BLaER1 (cell line): ENCODE results near the gene CEP164.

Source experiments
- H3K27ac ChIP-seq: shearing (Covaris generic); formaldehyde crosslinking; 2 replicates; pipeline ENCODE4 v1.8.1; 2022
- H3K27me3 ChIP-seq: shearing (Covaris generic); formaldehyde crosslinking; 2 replicates; pipeline ENCODE4 v1.8.1; 2022
- H3K36me3 ChIP-seq: shearing (Covaris generic); formaldehyde crosslinking; 2 replicates; pipeline ENCODE4 v1.8.1; 2022
- H3K4me1 ChIP-seq: shearing (Covaris generic); formaldehyde crosslinking; 2 replicates; pipeline ENCODE4 v1.8.1; 2022
- H3K4me2 ChIP-seq: shearing (Covaris generic); formaldehyde crosslinking; 2 replicates; pipeline ENCODE4 v1.8.1; 2022
- H3K4me3 ChIP-seq: shearing (Covaris generic); formaldehyde crosslinking; 2 replicates; pipeline ENCODE4 v1.8.1; 2022
- H3K9ac ChIP-seq: shearing (Covaris generic); formaldehyde crosslinking; 2 replicates; pipeline ENCODE4 v1.8.1; 2022
- H3K9me3 ChIP-seq: shearing (Covaris generic); formaldehyde crosslinking; 2 replicates; pipeline ENCODE4 v1.8.1; 2022
- H4K20me1 ChIP-seq: shearing (Covaris generic); formaldehyde crosslinking; 2 replicates; pipeline ENCODE4 v1.8.1; 2022
- Cebpa-rat ChIP-seq: shearing (Covaris generic); IDR thresholded peaks from 2 replicates; pipeline ENCODE4 v1.8.1; 2022

Gene CEP164

GRCh38 chr11:117303646-117304315 lies 23.9 kb upstream of the CEP164 start:
- Histone ChIP-seq H3K27ac (no peak overlapping the region), H3K36me3 (no peaks in the 10 kb centered on the region), H3K4me2 (peak overlapping the region; percentile 54; the same call in 1 of the 2 replicates)

GRCh38 chr11:117305145-117305544 lies 22.5 kb upstream of the CEP164 start:
- no peak for TF ChIP-seq Cebpa-rat
- no peak overlapping the region for H3K9ac ChIP-seq
- no peak overlapping the region for H3K27ac ChIP-seq
- no peaks in the 10 kb centered on the region for H3K27me3 ChIP-seq
- no peaks in the 10 kb centered on the region for H3K9me3 ChIP-seq
- no peak overlapping the region for H3K4me2 ChIP-seq
- H4K20me1 ChIP-seq = no peaks in the 10 kb centered on the region
- H3K36me3 ChIP-seq = no peaks in the 10 kb centered on the region
- H3K4me1 ChIP-seq = peaks cover 10% of the 10 kb centered on the region
- no peak overlapping the region for H3K4me3 ChIP-seq

More at GRCh38 chr11:117303646-117304315, 23.9 kb upstream of the CEP164 start:
- Histone ChIP-seq H3K9ac (no peak overlapping the region), H3K9me3 (no peaks in the 10 kb centered on the region), H3K4me1 (peaks cover 10% of the 10 kb centered on the region), H4K20me1 (no peaks in the 10 kb centered on the region), H3K27me3 (no peaks in the 10 kb centered on the region), H3K4me3 (no peak overlapping the region)
- TF ChIP-seq Cebpa-rat = no peak

GRCh38 chr11:117309310-117309709 lies 18.3 kb upstream of the CEP164 start:
- no peak for TF ChIP-seq Cebpa-rat
- Histone ChIP-seq H3K27me3 (peaks cover 6% of the 10 kb centered on the region; the same call in 1 of the 2 replicates), H3K36me3 (no peaks in the 10 kb centered on the region), H3K9ac (no peak overlapping the region), H3K27ac (no peak overlapping the region), H3K4me3 (no peak overlapping the region), H3K9me3 (no peaks in the 10 kb centered on the region), H3K4me2 (no peak overlapping the region), H3K4me1 (no peaks in the 10 kb centered on the region), H4K20me1 (no peaks in the 10 kb centered on the region)

DNA sequence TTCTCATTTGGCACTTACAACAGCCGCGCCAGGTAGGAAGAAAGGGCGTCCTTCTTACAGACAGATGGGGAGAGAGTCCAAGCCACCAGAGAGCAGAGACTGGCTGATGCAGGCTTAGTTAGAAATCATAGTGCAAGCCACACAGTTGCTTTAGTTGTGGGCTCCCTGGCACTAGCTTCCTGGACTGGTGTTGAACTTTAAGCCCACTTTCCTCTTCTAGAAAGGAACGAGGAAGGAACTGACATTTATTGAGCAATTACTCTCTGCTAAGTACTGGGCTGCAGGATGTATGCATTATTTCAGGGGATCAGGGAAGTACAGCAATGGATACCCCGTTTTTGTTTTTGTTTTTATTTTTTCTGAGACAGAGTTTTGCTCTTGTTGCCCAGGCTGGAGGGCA lies 14.6 kb upstream of the CEP164 start:
- Histone ChIP-seq H4K20me1 (no peaks in the 10 kb centered on the region), H3K9ac (no peak overlapping the region), H3K27me3 (peaks cover 41% of the 10 kb centered on the region), H3K4me1 (peaks cover 10% of the 10 kb centered on the region), H3K36me3 (no peaks in the 10 kb centered on the region), H3K27ac (no peak overlapping the region), H3K9me3 (no peaks in the 10 kb centered on the region), H3K4me3 (no peak overlapping the region), H3K4me2 (no peak overlapping the region)
- no peak for TF ChIP-seq Cebpa-rat

- no peak overlapping the region for H3K27ac ChIP-seq
- H3K4me2 ChIP-seq = peak overlapping the region; percentile 99; the same call in 1 of the 2 replicates
- H3K9me3 ChIP-seq = no peaks in the 10 kb centered on the region
- H4K20me1 ChIP-seq = no peaks in the 10 kb centered on the region
- H3K36me3 ChIP-seq = no peaks in the 10 kb centered on the region
- H3K27me3 ChIP-seq = peaks cover 41% of the 10 kb centered on the region
- H3K9ac ChIP-seq = no peak overlapping the region
- no peak overlapping the region for H3K4me3 ChIP-seq
- peaks cover 10% of the 10 kb centered on the region for H3K4me1 ChIP-seq
- TF ChIP-seq Cebpa-rat = no peak
These were observed 13.6 kb upstream of the CEP164 start for GRCh38 chr11:117313828-117314768.

DNA sequence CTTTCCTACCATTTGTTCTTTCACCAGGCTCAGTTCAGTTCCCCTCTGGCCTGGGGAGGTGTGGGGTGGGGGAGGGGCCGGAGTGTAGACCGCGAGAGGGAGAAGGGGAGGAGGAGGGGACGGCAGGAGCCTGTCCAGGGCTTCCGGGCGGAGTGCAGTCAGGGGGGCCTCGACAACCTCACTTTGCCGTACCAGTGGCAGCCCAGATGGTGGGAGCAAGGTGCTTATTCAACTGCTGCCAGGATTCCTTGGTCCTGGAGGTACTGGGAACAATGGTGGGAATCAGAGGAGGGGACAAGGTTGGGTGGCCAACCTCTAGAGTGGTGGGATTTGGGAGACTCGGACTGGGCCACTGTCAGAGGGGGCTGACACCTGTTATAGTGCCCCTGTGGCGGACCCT lies 12.8 kb upstream of the CEP164 start:
- peak overlapping the region; percentile 99 for H3K4me2 ChIP-seq
- H3K9ac ChIP-seq = no peak overlapping the region; the same call in 1 of the 2 replicates
- peaks cover 10% of the 10 kb centered on the region for H3K4me1 ChIP-seq
- H3K4me3 ChIP-seq = peak overlapping the region; percentile 81
- no peaks in the 10 kb centered on the region for H3K9me3 ChIP-seq
- H3K27ac ChIP-seq = no peak overlapping the region
- H3K36me3 ChIP-seq = no peaks in the 10 kb centered on the region
- H3K27me3 ChIP-seq = peaks cover 41% of the 10 kb centered on the region
- no peaks in the 10 kb centered on the region for H4K20me1 ChIP-seq
- no peak for TF ChIP-seq Cebpa-rat

GRCh38 chr11:117315285-117316196 lies 12.1 kb upstream of the CEP164 start:
- H4K20me1 ChIP-seq = no peaks in the 10 kb centered on the region
- H3K4me2 ChIP-seq = peak overlapping the region; percentile 99
- no peak for TF ChIP-seq Cebpa-rat
- H3K36me3 ChIP-seq = no peaks in the 10 kb centered on the region
- H3K4me1 ChIP-seq = peaks cover 10% of the 10 kb centered on the region
- H3K27ac ChIP-seq = peak overlapping the region; percentile 53; the same call in 1 of the 2 replicates
- H3K9ac ChIP-seq = peak overlapping the region; percentile 77
- peak overlapping the region; percentile 81 for H3K4me3 ChIP-seq
- peaks cover 41% of the 10 kb centered on the region for H3K27me3 ChIP-seq
- H3K9me3 ChIP-seq = no peaks in the 10 kb centered on the region

GRCh38 chr11:117316197-117316961 lies 11.3 kb upstream of the CEP164 start, which contains the start of gene BACE1:
Gene BACE1 (minus strand): TSS chr11:117316256. CDS start chr11:117315795, 461 bp downstream.
- no peak for TF ChIP-seq Cebpa-rat
- Histone ChIP-seq H3K36me3 (no peaks in the 10 kb centered on the region), H4K20me1 (no peaks in the 10 kb centered on the region), H3K27ac (peak within 1 kb of the TSS; percentile 53; the same call in 1 of the 2 replicates), H3K4me3 (peak within 1 kb of the TSS; percentile 81), H3K4me1 (peaks cover 10% of the 10 kb centered on the region), H3K9ac (peak within 1 kb of the TSS; percentile 77), H3K4me2 (peak within 1 kb of the TSS; percentile 99), H3K9me3 (no peaks in the 10 kb centered on the region), H3K27me3 (peaks cover 41% of the 10 kb centered on the region)
